ENCODE data around the gene KLHDC4. TPM values are rescaled to one million over a fixed set of nuclear protein-coding genes. Genes with fewer than 3 reads are reported as not detected.

The KLHDC4 gene
- total and polyA plus RNA-seq, 10 of the 15 experiments (the other 5 are each of a cell fraction or from before 2014, with no cell fraction given) = 0.80 to 62.1 (median 32.8) TPM

GRCh38 chr16:87792205-87792565 is 26.4 kb upstream of the KLHDC4 start:
- ChIA-PET RAD21 (ENCODE audit: unreplicated experiment) (interaction anchor here (1.4 to 1.7 kb wide), 2 partner anchors 13 to 79 kb away, joined by 7 read pairs; no protein-coding TSS in a partner anchor), CTCF (interaction anchor here (0.6 to 2.2 kb wide), 5 partner anchors 11 to 136 kb away, joined by 3 to 6 read pairs (median 3); no protein-coding TSS in a partner anchor), POLR2A (interaction anchor here (0.5 to 0.6 kb wide), 2 partner anchors 18 to 391 kb away, joined by 3 read pairs; no protein-coding TSS in a partner anchor), SMC1A (ENCODE audit: uncharacterized antibody, unreplicated experiment) (interaction anchor here (1.2 to 3.2 kb wide), 2 partner anchors 12 to 73 kb away, joined by 3 to 11 read pairs; no protein-coding TSS in a partner anchor)
- no peak for TF ChIP-seq ZNF274 (IDR thresholded peaks at IDR 0.05; ENCODE audit: insufficient read depth, insufficient read length)
- no peak for TF ChIP-seq ASH2L (IDR thresholded peaks at IDR 0.05; ENCODE audit: borderline replicate concordance, low read depth)
- no peak for TF ChIP-seq HDAC2 (IDR thresholded peaks at IDR 0.05)
- TF ChIP-seq YBX1 (IDR thresholded peaks at IDR 0.05) = no peak
- no peak for TF ChIP-seq IRF4 (IDR thresholded peaks at IDR 0.05; ENCODE audit: low read depth, low read length)
- 66% methylated on average over 7 of the region's 7 CpGs for WGBS (ENCODE audit: insufficient coverage, insufficient replicate concordance, low lambda C conversion rate, missing lambda C conversion rate)
- no peak overlapping the region for H2AFZ ChIP-seq (ENCODE audit: control insufficient read depth, low read depth, low read length)
- no peak overlapping the region for H3K9ac ChIP-seq (ENCODE audit: control insufficient read depth, insufficient read depth, low read length)
- H3K79me2 ChIP-seq (ENCODE audit: control insufficient read depth, insufficient read depth, low read length) = no peaks in the 10 kb centered on the region
- no peak overlapping the region for H3K27ac ChIP-seq (ENCODE audit: control insufficient read depth, insufficient read depth)
- intact Hi-C loops (cut with micrococcal nuclease; ENCODE audit: unreplicated experiment) = no loop called here
- H3K4me2 ChIP-seq (ENCODE audit: control insufficient read depth, insufficient read depth) = no peak overlapping the region
- no peaks in the 10 kb centered on the region for H3K36me3 ChIP-seq (ENCODE audit: control insufficient read depth in 2 of 2, insufficient read depth in 2 of 2, low read length in 1 of 2)
- H3K27me3 ChIP-seq (replicated peaks in 1 of 2; ENCODE audit: control insufficient read depth in 2 of 2, insufficient read depth in 2 of 2, low read length in 1 of 2) = no peaks in the 10 kb centered on the region
- ATAC-seq (no peak), FAIRE-seq (no peak), DNase-seq (ENCODE audit: low read depth, low spot score) (no peak)
- no TSS peak for BruUV-seq (replicated peaks)
- H4K20me1 ChIP-seq (ENCODE audit: control insufficient read depth, insufficient read depth) = no peaks in the 10 kb centered on the region
- no peaks in the 10 kb centered on the region for H3K4me1 ChIP-seq (ENCODE audit: control insufficient read depth, insufficient read depth, low read length)
- no peaks in the 10 kb centered on the region for H3K9me3 ChIP-seq (replicated peaks; ENCODE audit: control insufficient read depth, insufficient read depth, low read length)
- in situ Hi-C loops (cut with MboI) = no loop called here
- no peak overlapping the region for H3K4me3 ChIP-seq

- intact Hi-C loops (cut with micrococcal nuclease; ENCODE audit: unreplicated experiment) = no loop called here
- ChIA-PET RAD21 (ENCODE audit: unreplicated experiment) (interaction anchor here (1.4 to 1.7 kb wide), 2 partner anchors 12 to 80 kb away, joined by 7 read pairs; no protein-coding TSS in a partner anchor), SMC1A (ENCODE audit: uncharacterized antibody, unreplicated experiment) (interaction anchor here (1.2 to 3.2 kb wide), 2 partner anchors 11 to 73 kb away, joined by 3 to 11 read pairs; no protein-coding TSS in a partner anchor), POLR2A (interaction anchor here (0.5 to 0.6 kb wide), 2 partner anchors 18 to 390 kb away, joined by 3 read pairs; no protein-coding TSS in a partner anchor), CTCF (interaction anchor here (0.6 to 1.9 kb wide), 5 partner anchors 12 to 136 kb away, joined by 3 to 5 read pairs (median 3); no protein-coding TSS in a partner anchor)
- Histone ChIP-seq H3K4me1 (ENCODE audit: control insufficient read depth, insufficient read depth, low read length) (no peaks in the 10 kb centered on the region), H3K9ac (ENCODE audit: control insufficient read depth, insufficient read depth, low read length) (no peak overlapping the region), H3K4me3 (no peak overlapping the region), H3K27ac (ENCODE audit: control insufficient read depth, insufficient read depth) (no peak overlapping the region), H2AFZ (ENCODE audit: control insufficient read depth, low read depth, low read length) (no peak overlapping the region), H3K4me2 (ENCODE audit: control insufficient read depth, insufficient read depth) (no peak overlapping the region), H3K79me2 (ENCODE audit: control insufficient read depth, insufficient read depth, low read length) (no peaks in the 10 kb centered on the region), H3K27me3 (replicated peaks in 1 of 2; ENCODE audit: control insufficient read depth in 2 of 2, insufficient read depth in 2 of 2, low read length in 1 of 2) (no peaks in the 10 kb centered on the region), H3K9me3 (replicated peaks; ENCODE audit: control insufficient read depth, insufficient read depth, low read length) (no peaks in the 10 kb centered on the region), H3K36me3 (ENCODE audit: control insufficient read depth in 2 of 2, insufficient read depth in 2 of 2, low read length in 1 of 2) (no peaks in the 10 kb centered on the region), H4K20me1 (ENCODE audit: control insufficient read depth, insufficient read depth) (no peaks in the 10 kb centered on the region)
- in situ Hi-C loops (cut with MboI) = no loop called here
- 81% methylated on average over 28 of the region's 32 CpGs for WGBS (ENCODE audit: insufficient coverage, insufficient replicate concordance, low lambda C conversion rate, missing lambda C conversion rate)
- no peak for ATAC-seq
- DNase-seq (ENCODE audit: low read depth, low spot score) = no peak
- no peak for FAIRE-seq
- no peak for TF ChIP-seq HDAC6 (IDR thresholded peaks at IDR 0.05; ENCODE audit: unreplicated experiment)
- TF ChIP-seq E2F4 (IDR thresholded peaks at IDR 0.05; ENCODE audit: low read depth, low read length) = no peak
- no TSS peak for BruUV-seq (replicated peaks)
Measured at GRCh38 chr16:87791295-87792204, 25.8 kb upstream of the KLHDC4 start.

All from GM12878 (cell line).